Bone marrow (tissue), 2 donors: ENCODE measurements around the gene SOCS1.

Source experiments
- DNase-seq, 2 donors: peaks; one replicate each; lab custom pipeline; 2025; lab: John Stamatoyannopoulos, UW

Gene SOCS1

DNA sequence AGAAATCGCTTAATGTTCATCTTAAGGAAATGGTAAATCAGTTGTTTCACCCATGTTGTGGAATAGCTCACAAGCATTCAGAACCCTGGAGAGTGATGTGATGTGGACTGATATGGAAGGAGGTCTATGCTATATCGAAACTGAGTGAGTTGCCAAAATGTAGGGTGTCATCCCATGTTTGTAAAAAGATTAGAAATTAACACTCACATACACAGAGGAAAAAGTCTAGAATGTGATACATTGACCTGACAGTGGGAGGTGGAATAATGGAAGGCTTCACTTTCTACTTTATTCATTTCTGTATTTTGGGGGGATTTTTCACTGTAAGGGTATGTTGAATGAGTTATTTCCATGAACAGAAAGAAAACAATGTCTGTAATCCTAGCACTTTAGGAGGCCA lies 29.8 kb upstream of the SOCS1 start:
- DNase-seq = no peak

DNA sequence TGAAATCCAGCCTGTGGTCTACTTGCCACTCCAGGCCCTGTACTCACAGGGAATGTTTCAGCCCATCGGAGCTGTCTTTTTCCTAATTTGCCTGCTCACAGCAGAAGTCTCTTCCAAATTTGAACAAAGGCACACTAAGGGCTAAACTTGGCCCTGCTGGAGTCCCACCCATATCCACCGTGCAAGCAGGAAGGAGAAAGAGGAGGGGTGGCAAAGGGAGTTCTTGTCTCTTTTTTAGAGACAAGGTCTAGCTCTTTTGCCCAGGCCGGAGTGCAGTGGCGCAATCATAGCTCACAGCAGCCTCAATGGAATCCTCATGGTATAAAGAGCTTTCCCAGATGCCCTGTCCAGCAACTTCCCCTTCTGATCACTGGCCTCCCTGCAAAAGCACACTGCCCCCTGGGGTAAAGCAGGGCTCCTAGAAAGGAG lies 27.8 kb upstream of the SOCS1 start:
- DNase-seq = no peak

DNA sequence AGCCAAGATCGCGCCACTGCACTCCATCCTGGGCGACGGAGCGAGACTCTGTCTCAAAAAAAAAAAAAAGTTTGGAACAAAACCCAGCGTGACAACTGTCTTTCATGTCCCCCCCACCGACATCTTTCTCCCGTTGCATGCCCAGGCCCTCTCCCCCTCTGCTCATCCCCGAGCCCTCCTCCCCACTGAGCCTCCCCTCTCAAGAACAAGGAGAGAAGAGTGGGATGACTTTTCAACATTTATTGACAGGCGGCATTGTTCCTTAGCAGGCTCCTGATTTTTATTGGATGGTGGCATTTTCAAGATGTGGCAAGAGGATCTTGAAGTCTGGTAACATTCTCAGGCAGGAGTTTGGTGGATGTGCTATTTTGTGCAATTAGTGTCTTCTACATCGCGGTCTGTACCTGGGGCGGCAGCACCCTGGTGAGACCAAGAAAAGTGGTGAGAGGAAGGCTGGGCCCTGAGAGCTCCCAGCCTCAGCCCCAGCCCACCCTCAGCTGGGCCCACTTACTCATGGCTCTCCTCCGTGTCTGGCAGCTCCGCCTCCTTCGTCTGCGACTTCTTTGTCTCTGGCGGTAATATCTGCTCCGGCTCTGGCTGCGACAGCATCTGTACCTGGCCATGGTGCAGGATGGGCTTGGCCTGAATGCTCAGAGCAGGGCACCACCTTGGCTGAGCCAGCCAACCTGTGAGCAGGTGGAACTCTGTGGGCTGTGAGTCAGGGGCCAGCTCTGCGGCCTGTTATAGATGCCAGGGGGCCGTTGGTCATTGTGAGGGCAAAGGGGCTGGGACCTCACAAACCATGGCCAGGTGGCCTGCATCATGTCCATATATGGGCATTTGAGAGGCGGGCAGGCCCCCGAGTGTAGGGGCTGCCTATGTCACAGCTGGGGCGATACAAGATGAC lies 24.9 kb upstream of the SOCS1 start, which contains the start of gene PRM1:
Gene PRM1, minus strand, starts transcription at position 715 of the 907 bp plus-strand sequence. Its CDS starts 92 bp downstream, at position 623.
- DNase-seq = no peak

DNA sequence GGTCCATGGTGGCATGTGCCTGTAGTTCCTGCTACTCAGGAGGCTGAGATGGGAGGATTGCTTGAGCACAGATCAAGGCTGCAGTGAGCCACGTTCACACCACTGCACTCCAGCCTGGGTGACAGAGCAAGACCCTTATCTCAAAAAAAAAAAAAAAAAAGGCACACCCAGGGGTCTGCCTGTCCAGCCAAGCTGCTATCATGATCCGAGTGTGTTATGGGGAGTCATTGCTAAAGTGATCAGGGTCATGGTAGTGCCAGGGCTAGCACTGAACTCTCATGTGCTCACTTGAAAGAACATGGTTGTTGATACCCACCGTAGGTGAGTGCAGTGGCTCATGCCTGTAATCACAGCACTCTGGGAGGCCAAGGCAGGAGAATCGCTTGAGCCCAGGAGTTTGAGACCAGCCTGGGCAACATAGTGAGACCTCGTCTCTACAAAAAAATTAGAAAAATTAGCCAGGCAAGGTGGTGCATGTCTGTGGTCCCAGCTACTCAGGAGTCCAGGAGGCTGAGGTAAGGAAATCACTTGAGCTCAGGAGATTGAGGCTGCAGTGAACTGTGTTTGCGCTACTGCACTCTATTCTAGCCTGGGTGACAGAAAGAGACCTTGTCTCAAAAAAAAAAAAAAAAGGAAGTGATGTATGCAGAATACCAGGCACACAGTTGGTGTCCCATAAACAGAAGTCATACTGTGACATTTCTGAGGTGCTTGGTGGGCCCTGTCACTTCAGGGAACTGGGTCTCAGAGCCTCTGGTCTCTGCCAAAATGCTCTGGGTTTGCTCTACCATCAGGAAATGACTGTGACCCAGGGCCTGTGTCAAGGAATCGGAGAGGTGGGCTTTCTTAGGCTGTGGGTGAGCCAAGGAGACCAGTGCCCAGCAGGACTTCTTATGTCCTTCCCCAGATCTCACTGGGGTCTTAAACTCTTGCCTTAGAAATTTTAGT lies 23.0 kb upstream of the SOCS1 start:
- peak in 1 of 2 donors; percentile 24 for DNase-seq

DNA sequence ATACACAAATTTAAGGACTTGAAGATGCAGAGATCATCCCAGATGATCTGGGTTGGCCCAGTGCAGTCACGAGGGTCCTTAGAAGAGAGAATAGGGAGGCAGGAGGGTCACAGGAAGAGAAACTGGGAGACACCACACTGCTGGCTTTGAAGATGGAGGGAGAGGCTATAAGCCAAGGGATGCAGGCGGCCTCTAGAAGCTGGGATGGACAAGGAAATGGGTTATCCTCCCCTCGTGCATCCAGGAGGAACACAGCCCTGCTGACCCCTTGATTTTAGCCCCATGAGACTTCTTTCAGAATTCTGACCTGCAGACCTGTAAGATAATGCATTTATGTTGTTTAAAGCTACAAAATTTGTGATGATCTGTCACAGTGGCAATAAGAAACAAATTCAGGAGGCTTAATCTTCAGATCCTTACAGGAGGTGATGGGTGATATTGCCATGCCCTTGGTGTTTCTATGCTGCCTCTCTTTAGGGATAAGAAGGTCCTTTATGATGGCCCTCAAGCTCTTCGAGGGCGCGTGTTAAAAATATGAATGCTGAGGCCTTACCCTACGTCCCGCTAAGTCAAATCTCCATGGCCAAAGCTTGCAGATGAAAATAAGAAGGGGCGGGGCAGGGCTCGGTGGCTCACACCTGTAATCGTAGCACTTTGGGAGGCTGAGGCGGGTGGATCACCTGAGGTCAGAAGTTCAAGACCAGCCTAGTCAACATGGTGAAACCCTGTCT lies 21.8 kb upstream of the SOCS1 start:
- DNase-seq = no peak

DNA sequence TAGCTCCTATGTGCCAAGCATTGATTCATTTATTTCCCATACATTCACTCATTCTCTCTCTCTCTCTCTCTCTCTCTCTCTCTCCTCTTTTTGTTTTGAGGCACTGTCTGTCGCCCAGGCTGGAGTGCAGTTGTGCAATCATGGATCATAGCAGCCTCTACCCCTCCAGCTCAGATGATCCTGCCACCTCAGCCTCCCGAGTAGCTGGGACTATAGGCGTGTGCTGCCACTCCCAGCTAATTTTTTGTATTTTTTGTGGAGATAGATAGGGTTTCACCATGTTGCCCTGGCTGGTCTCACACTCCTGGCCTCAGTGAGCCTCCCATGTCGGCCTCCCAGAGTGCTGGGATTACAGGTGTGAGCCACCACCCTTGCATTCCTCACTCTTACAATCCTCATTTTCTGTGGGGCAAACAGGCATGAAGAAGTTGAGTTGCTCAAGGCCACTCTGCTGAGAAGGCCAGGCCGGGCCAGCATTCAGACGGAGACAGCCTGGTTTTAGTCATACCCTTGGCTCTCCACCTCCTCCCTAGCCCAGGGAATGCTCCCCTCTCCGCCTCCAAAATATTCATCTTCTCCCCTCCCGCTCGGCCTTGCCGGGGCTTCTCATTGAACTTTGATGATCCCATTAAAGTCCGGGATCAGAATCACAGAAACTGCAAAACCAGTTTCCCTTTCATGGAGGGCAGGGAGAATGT lies 21.0 kb upstream of the SOCS1 start:
- no peak for DNase-seq

DNA sequence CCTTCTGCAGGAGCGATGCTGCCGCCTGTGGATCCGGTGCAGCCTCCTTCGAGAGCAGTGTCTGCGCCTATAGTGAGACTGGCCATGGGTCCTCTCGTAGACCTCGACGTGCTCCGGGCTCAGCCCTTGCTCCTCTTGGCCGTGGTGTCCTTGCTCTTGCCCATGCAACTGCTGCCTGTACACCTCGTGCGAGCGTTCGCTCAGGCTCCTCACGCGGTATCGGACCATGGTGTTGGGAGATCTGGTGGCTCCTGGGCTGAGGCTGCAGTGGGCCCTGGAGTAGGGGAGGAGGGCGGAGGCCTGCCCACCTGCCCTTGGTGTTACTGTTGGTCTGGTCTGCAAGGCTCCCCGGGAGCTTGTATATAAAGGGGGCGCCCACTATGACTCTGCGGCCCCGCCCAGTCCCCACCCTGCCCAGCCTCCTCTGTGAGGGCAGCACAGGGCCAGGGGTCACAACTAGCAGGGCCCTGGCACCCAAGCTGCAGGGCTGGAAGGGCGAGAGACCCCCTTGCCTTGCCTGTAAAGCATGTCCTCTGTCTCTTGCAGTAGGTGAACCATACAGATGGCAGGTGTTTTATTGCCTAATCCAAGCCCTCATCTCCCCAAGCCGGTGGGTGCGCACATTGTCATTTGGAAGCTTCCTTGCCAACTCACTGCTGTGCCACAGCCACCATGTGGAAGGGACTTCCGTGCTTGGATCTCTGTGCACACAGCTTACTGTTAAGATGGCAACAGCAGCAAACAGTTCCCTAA lies 20.3 kb upstream of the SOCS1 start, which contains the start of gene PRM2:
Gene PRM2, minus strand, starts transcription at position 338 of the 753 bp plus-strand sequence. Its CDS starts 110 bp downstream, at position 228.
- DNase-seq = no peak

DNA sequence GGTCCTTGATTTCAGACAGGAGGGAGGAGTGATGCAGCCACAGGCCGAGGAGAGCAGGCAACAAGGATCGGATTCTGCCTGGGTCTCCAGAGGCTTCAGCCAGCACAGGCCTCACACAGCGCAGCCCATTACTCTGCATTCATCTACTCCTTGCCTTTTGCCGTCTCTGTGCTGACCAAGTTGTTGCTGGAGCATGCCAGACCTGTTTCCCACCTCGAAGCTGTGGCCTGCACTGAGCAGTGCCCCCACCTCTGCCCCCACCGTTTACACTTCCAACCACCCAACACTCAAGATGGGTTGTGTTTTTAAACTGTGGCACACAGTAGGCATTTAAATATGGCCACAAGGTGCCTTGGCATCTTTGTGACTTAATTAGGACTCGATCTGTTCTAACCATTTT lies 19.0 kb upstream of the SOCS1 start:
- no peak for DNase-seq

DNA sequence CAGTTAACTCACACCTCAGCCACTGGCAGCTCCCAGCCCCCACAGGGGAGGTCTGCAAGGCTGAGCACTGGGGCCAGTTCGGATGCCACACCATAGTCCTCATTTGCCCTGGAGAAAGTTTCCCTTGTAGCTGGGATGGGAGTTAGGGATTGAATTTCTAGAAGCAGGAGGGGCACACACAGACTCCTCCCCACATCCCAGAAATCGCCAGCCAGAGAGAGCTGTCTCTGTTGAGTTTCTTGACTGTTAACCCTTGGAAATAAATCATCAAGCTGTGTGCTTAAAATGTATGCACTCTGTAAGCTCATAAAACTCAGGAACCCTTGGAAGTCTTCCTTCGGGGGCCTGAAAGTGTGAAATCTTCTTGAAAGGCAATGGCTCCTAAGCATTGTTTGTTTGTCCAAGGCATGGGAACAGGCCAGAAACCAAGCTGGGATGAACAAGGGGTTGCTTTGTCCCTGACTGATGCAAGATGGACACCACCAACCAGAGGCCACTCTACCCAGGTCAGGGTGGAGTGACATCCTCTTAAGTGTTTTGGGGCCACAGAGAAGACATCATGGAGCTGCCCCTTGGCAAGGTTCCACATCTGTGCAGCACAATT lies 17.8 kb upstream of the SOCS1 start:
- no peak for DNase-seq

DNA sequence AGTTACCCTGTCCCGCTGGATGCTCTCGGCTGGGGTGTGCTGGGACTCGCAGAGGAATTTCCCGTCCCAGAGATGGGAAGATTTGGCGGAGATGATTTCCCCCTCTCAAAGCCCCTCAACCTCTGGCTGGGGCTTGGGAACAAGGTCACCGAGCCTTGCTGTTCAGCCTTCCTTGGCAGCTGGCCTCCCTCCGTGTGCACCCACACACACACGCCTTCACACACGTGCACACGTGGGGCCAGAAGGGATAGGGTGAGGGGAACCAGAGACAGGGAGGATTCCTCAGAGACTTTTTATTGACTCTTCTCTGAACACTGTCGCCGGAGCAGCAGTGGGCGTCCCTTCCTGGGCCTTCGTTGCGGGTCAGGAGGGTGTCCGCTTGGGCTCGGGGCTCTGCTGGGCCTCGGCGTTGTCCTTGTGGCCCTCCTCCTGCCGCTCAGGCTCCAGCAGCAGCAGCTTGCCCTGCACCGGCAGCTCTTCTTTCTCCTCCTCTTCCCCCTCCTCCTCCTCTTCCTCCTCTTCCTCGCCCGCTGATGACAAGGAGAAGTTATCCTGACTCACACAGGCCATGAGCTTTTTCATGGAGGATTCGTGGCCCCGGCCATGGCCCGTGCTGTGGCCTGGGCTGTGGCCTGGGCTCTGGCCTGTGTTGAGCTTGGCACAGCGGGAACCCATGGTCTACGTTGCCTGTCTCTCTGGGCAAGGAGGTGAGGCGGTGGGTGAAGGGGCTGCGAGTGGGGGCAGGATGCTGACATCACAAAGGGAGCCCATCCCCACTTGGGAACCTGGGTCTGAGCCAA lies 17.1 kb upstream of the SOCS1 start, which contains the start of gene PRM3:
Gene PRM3, minus strand, starts transcription at position 709 of the 800 bp plus-strand sequence. Its CDS starts 34 bp downstream, at position 675.
- no peak for DNase-seq

DNA sequence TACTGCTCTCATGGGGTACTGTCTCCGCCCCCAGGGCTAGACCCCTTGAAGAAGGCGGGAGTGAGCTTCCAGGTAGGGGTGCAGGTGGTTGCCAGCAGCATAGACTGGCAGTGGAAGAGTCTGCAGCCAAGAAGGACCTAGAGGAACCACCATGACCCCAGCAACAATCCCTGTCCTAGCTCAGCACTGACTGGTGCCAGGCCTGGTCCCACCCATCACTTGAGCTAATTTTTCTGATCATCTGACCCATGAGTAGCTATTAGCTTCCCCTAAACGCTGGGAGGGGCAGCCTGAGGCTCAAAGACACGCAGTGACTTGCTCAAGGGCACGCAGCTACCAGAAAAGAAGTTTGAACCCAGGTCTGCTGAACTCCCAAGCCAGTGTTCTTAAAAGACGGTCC lies 16.5 kb upstream of the SOCS1 start:
- no peak for DNase-seq

DNA sequence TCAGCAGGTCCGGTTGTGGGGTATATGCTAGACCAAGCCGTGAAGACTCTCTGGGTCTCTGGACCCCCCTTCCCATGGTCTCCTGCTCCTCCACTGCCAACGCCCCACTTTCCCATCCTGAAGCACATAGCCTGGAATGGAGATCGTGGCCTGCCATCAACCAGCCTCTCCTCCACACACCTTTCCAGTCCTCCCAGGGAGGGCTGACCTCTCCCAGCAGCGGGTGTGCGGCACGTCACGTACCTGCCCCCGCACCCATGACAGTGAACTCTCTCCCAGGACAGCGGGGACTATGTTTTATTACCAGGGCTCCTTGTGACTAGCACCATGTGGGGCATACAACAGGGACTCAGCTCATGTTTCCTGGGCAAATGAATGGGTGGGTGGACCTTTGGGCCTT lies 15.6 kb upstream of the SOCS1 start:
- no peak for DNase-seq

DNA sequence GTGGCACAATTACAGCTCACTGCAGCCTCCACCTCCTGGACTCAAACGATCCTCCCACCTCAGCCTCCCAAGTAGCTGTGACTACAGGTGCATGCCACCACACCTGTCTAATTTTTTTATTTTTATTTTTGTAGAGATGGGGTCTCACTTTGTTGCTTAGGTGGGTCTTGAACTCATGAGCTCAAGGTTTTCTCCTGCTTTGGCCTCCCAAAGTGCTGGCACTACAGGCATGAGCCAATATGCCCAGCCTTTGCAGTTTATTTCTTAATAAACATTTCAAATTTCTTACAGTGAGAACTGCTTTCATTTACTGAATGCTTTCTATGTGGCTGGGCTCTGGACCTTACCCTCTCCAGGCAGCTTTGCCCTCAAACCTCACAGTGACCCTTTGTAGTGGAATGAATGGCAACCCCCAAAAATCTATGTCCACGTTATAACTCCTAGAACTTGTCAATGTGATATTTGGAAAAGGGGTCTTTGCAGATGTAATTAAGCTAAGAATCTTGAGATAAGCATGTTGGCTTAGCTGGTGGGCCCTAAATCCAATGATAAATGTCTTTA lies 14.7 kb upstream of the SOCS1 start:
- DNase-seq = no peak

DNA sequence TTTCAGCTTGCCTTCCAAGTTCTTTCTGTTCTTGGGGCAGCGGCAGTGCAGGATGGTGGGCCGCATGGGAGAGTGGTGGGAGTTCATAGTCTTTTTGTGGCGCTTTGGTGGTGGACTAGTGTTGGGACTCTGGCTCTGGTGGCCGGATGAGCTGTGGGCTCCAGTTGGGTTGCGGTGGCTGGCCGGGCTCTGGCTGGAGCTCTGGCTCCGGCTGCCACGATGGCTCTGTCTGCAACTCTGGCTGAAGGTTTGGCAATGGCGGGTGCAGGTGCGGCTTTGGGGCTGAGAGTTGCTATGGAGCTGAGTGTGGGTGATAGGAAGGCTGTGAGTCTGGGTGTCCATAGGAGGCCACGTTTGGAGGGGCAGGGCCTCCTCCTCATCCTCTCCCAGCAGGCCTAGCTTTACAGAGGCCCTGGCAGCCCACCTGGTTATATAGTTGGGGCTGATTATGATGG lies 12.9 kb upstream of the SOCS1 start, which contains the start of gene TNP2:
Gene TNP2, minus strand, starts transcription at position 405 of the 455 bp plus-strand sequence. Its CDS starts 63 bp downstream, at position 342.
- DNase-seq = no peak

DNA sequence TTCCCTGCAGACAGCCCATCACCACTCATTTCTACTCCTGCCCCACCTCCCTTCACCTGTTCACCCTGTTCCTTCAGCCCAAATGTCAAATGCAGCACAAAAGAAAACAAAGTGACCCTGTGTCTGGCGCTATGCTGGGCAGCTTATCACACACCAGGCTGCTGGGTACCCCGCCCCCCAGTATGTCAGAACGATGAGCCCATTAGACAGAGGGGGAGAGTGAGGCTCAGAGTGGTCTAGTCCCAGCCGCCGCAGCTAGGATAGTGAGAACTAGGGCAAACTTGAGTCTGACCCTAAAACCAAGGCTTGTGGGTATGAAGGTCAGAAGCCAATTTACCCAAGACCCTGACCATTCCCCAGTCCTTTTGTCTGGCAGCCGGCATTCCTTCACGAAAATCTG lies 9.1 kb upstream of the SOCS1 start:
- DNase-seq = no peak

DNA sequence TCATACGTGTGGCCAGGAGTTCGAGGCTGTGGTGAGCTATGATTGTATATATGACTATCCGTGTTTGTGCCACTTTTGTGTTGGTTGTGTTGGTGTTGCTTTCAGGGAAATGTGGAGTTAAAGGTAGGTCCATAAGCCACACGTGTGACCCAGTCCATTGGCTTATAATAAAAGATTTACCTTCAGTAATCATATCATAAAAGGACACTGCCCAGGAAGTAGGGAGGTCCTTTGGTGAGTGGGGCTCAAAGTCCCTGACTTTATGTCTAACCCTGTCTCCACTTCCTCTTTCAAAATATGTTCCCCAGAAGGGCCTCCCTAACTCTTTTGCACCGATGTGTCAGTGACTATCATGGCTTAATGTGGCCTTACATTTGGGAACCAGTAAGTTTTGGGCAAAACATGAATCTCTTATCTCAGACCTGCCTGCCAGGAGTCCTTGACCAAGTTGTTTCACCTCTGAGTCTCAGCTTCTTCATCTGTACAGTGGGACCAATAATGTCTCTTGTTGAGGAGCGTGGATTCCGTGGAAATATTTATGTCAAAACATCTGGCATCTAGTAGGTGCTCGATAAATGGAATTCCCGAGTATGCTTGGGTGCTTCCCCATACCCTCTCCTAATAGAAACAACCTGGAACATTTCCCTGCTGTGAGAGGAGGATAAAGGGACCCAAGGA lies 8.3 kb upstream of the SOCS1 start:
- DNase-seq = no peak

DNA sequence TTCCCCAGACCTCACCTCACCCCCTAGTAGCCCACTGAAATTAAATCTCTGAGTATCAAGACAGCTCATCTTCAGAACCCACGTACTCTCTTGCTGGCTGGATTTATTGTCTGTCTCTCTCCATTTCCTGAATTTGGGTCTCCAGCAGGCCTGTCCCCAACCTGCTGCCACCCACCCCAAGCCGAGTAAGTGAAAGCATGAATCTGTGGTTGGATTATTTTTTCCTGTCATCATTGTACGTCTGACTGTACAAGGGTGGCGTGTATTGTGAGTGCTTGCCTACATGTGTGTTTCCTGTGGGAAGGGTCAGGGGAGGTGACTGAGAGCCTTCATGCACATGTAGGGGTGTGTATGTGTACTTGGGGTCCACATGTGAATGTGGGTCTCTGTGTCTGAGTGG lies 7.7 kb upstream of the SOCS1 start:
- peak in 1 of 2 donors; percentile 77 for DNase-seq

DNA sequence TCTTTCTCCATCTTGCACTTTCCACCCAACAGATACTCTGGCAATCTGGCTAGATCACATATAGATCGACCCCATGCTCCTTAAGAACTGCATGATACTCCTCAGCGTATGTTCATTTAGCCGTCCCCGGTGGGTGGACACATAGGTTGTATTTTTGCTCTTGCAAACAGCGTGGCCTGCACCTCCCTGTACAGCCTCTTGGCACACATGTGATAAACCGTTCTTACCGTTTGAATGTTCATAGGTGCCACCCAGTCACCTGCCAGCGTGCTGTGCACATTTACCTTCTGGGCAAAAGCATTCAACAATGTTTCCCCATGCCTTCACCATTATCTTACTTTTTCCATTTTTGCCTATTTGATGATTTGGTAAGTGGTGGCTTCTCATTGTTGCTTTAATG lies 6.9 kb upstream of the SOCS1 start:
- DNase-seq = no peak
